ENCODE data around the gene NINJ1.

NINJ1 gene

DNA sequence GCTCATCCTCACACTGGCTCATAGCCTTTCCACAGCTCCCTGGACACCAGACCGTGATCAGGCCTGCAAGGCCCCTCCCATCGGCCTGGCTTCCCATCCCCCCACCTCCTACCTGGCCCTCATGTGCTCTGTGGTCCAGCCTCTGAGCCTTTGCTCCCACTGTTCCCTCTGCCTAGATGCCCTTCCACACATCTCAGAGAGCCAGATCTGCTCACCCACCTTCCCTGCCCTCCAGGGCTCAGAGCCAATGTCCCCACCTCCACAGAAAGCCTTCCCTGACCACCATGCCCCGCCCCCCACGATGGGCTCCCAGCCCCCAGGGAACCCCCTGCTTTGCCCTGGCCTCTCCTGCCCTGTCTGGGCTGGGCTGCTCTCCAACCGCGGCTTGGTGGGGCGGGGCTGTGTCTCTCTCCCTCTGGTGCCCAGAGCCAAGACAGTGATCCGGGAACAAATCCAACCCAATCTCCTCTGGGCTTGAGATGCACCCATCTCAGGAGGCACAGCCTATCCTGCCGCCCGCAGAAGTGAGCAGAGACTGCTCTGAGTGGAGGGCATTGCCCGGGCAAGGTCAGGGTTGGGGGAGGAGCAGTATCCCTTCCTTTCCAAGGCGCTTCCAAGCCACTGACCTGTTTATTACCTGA lies 1.6 kb downstream of the NINJ1 start:
- no peak for DNase-seq

DNA sequence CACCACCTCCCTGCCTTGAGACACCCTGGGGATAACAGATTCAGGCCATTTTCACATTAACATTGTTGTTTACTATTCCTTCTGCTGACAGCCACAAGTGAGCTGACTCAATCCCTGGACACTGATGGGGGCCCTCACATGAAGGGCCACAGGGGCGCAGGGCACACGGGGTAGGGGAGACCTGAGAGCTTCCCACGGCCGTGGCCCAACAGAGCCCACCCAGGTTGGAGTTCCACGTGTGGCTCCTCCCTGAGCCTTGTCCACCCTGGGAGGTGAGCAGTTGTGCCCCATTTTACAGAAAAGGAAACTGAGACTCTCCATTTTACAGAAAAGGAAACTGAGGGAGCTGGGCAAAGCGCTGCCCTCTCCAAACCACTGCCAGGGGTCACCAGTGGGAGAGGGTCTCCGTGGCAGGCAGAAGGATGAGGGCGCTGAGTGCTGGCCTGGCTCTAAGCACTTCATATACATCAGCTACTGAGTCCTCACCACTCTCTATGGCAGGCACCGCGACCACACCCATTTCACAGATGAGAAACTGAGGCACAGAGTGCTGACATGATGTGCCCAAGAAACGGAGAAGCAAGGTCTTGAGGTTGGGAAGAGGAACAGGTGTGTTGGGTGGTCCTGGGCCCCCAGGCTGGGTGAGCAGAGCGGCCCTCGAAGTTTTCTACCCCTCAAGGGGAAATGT lies 2.3 kb downstream of the NINJ1 start:
- no peak for DNase-seq

DNA sequence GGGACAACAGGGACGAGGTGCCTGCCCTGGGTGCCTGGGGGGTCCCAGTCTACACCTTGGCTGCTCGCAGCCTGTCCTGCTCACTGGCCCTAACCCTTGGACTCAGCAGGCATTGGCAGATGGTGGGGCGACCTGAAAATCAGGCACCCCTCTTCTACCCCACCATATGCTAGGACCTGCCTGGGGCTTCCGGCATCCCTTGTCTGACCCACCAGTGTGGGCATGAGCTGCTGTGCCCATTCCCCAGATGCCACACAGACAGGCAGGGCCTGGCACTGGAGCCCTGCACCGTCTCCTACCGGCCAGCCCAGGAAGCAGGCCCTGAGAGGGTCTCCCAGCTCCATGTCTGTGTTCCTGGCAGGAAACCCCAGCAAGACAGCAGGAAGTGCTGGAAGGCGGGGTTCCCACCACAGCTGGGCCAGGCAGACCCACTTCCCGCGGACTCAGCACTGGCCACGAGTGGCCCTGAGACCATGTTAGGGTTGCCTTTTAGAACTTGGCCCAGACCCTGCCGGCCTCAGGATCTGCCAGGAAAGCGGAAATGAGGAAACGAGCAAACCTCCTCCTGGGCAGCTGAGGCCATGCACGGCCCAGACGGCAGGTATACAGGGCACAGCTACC lies 3.1 kb downstream of the NINJ1 start:
- DNase-seq, result no peak

DNA sequence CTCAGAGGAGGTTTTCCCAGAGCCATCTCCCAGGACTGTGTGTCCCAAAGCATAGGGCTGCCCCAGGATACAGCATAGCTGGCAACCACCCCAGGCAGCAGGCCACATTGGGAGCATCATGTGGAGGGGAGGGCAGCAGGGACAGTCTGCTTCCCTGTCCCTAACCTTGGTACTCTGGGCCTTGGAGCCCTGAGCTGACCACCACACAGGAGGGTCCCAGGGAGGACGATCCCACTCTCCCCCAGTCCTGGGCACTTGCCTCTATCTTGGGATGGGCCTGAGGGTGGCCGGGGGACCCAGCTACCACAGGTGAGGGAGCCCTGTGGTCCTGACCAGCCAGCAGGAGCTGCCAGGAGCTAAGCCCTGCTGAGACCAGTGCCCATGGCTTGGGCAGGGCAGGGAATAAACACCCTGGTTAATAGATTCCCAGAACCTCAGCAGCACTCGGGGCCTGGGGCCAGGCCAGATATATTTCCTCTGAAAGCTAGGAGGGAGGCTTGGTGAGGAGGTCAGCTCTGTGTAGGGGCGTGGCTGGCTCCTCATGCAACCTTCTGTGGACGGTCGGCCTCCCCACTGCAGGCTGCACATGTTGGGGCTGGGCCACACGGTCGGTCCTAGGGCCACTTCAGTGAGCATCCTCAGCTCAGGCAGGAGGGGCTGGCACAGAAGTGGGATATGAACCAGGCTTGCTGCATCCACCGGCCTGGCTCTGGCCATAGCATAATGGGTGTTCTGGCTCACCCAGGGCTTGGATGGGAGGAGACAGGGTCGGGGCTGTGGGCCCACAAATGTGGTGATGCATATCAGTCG lies 4.2 kb downstream of the NINJ1 start:
- no peak for DNase-seq

DNA sequence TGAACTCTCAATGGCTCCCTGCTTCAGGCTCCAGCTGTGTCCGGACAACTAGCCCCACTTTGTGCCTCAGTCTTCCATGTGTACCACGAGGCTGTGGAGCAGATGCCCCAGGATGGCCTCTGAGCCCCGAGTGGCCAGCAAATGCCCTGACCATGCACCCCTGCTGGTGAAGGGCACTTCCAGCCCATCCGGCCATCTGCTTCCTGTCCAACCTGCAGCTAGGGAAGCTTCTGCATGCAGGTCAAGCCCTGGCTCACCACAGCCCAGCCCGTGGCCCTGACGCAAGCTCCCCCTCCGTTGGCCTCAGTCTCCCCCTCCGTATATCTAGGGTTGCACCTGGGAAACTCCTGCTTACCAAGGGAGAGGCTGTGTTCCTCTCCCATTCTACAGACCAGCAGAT lies 4.8 kb downstream of the NINJ1 start:
- DNase-seq, result no peak

DNA sequence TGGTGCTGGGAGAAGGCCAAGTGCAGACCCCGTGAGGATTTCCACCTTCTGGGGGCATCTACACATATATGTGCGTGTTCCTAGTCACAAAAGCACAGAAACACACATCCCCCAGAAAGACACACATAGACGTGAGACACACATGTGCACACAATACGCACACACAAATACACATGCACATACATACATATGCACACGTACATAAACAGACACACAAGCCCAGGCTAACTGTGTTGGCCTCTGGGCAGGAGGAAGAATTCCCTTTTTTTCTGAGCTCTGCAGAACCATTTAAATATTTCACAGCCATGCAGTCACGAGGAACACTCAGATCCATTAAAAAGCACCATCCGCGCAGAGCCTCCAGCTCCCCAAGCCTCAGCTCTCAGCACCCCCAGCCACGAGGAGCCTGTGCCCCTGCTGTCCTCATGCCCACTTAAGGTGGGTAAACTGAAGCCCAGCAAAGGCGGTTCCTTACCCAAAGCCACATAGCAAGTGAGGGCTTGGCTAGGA lies 5.3 kb downstream of the NINJ1 start:
- DNase-seq, result no peak

DNA sequence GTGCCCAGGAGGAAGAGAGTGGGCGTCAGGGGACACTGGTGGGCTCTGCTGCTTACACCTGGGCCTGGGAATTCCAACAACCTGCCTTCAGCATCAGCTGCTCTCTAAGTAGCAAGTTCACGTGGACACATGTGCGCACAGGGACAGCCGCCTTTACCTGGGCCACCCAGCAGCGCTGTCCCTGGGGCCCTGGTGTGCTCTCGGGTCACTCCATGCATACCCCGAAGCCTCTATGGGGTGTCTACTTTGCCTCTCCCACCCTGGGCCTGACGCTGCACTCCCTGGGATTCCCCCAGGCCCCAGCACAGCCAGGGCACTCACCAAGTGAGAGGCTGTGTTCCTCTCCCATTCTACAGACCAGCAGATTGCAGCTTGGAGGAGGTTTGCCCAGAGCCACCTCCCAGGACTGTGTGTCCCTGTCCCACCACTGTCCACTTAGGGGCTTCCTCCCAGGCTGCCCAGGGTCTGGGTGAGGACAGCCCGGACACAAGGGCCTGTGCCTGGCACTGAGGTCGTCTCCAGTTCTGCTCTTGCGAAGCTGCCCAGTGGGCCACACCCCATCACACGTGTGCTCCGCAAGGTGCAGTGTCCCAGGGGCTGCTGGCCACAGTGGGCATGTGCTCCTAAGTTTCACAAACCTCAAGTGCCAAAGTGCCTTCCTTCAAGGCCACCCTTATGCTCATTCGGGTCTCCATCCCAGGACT lies 5.9 kb downstream of the NINJ1 start:
- no peak for DNase-seq

DNA sequence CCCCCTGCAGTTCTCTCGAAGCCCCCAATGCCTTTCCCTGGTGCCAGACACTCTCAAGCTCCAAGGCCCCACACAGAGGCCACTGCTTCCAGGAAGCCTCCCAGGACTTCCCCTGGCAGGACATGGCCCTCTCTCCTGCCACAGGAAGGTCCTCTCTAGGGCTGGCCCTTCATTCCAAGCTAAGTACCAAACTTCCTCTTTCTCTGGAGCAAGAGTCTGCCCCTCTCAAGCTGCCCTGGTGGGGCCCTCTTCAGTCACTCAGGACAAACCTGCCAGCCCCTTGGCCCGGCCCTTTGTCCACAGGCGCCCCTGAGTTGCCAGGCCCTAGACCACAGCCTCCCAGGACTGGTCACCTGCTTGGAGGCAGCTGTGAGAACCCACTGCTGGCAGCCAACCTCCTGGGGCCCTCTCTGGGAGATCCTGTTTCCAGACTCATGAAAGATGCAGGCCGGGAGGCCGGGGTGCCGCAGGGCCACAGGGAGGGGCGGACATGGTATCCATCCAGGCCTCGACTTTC lies 6.6 kb downstream of the NINJ1 start:
- no peak for DNase-seq

DNA sequence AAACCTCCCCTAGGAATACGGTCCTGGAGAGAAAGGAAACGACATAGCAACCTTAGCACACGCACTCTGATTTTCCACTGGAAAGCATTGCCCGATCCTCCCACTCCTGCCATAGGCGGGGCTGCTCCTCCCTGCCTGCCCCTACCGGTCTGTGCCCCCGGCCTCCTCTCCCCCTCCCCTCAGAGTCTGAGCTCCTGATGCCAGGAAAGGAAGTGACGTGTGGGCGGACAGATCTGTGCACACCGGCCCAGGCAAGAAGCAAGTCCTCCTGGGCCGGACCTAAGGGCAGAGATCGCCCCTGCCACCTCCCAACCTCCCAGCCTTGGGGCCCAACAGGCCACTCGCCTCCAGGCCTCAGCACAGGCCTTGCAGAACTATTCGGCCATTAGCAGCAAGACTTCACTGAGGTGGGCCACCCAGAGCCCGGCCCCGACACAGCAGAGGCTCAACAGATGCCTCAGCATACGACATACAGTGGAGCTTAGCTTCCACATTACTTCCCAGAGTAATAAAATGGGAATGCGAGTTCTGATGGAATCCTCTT lies 7.2 kb downstream of the NINJ1 start:
- DNase-seq, result peak; percentile 28

DNA sequence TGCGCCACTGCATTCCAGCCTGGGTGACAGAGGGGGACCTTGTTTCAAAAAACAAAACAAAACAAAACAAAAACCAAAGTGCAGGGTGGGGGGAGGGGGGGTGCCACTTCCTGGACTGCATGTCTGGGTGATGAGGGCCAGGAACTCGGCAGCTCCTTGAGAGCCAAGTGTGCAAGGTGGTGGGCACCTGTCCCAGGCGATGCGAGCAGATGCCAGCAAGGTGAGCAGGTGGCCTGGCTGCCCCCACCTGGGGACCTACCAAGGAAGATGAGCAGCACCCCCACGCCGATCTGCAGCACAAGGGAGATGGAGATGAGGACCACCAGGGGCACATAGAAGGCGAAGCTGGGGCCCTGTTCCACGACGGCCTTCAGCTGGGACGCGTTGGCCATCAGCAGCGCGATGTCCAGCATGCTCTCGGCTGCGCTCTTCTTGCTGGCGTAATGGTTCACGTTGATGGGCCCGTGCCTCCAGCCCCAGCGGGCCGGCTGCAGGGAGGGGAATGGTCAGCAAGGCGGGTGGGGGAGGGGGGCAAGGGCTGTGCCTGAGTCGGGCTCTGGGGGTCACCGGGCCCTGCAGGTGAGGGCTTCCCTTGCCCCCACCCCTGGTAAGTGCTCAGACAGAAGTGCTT lies 7.8 kb downstream of the NINJ1 start:
- peak; percentile 56 for DNase-seq

DNA sequence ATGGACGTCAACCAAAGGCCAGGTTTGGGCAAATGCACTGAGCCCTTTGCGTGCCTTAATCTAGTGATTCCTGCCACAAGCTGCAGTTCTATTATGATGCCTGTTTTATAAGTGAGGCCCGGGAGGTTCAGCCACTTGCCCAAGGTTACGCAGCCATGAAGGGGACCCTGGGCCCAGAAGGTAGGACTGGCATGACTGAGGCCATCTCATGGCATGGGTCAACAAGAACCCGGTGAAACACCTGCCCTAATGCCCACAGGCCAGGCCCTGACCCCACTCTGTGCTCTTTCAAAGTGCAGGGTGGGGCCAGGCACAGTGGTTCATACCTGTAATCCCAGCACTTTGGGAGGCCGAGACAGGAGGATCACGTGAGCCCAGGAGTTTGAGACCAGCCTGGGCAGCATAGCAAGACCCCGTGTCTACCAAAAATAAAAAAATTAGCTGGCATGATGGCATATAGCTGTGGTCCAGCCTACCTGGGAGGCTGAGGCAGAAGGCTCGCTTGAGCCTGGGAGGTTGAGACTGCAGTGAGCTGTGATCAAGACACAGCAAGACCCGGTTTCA lies 8.6 kb downstream of the NINJ1 start:
- no peak for DNase-seq

DNA sequence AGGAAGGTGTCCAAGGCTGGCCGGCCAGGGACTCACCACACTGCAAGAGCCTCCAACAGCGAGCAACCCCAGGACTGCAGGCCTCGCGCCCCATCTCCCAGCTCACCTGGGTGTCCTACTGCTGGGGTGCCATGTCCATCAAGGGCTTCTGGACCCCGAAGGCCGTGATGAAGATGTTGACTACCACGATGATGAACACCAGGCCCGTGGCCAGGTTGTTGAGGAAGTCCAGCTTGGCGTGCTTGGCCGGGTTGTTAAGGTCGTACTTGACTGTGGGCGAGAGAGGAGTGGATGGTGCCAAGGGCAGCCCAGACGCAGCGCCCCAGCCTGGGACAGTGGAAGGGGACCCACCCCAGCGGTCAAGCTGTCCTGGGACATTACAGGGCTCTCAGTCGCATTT lies 9.3 kb downstream of the NINJ1 start:
- DNase-seq, result no peak

DNA sequence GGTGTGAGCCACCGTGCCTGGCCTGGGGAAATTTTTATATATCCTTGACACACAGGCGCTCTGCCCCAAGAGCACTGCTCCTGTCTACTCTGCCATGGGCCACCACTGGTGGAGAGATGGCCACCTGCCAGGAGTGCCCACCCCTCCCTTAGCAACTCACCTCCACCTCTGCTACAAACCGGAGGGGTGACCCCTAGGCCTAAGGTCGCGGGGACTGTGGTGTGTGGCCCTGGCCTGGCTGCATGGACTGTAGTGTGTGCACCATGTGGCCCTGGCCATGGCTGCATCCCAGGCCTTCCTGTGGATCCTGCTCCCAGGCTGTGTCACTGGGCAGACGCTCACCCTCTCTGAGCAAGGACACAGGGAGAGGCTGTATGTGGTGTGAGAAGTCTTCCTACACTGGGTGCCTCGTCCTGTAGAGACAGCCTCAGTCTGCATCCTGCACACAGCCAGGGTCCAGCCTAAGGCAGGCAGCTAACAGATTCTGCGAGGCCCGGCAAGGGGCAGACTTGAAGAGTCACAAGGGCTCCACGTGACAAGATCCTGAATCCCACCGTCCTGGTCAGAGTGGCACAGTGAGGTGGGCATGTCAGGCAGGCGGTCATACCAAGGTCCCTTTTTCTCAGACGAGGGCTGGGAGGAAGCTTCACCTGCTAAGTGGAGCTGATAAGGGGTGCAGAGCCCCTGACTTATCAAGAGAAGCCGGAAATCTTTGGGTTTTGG lies 10.3 kb downstream of the NINJ1 start:
- no peak for DNase-seq

DNA sequence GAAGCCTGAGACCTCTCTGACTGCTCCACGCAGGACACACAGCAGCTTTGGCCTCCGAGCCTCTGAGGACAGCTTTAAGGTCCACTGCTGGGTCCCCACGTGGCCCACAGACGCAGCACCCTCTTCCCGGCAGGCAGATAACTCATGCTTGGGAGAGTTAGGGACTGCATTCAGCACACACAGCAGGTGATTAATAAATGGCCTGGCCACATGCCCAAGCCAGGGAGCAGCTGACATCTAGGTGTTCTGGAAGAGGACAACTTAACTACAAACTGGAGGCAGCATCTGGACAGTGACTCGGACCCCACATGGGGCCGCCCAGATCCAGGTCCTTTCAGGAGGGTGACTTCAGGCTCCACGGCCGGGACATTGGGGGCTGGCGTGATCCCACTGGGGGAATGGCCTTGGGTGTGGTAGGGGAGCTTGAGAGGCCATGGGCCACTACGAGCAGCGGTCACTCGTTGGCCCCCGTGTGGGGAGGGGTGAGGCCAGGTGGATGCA lies 11.3 kb downstream of the NINJ1 start:
- DNase-seq, result no peak

DNA sequence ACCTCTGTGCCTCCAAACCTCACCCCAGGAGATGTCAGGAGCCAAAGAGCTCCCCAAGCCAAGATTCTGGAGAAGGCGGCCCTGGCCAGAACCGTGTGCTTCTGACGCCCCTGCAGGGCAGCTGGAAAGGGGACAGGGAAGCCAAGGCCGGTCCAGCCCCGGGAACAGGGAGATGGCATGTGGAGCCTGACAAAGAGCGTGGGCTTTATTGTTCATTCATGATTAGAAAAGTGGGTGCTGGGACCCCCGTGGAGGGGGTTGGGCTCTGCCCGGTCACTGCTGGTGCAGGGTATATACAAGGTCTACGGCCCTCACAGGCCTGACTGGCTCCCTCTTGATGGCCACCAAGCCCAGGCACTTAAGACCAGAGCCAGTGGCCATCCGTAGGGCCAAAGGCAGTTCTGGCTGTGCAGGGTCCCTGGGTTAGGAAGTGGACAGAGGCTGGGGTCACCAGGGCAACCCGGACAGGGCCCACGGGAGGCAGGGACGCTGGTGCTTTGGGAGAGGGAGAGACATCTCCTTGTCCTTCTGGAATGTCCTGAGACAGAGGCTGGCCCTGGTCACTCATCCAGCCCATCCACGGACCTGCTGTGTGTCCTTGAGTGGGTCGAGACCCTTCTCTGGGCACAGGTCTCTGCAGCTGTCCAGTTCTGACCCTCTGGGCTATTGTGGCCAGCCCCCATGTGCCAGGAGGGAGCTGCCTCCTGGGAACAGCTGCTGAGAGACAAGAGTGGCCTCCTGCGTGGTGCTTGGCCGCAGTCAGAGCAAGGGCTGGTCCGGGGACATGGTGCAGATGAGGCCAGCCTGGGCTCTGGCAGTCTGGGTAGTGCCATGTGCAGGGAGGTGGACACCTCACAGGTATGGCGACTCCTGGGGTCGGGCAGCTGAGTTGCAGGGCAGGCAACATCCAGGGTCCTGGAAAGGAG lies 12.5 kb downstream of the NINJ1 start:
- DNase-seq, result no peak

DNA sequence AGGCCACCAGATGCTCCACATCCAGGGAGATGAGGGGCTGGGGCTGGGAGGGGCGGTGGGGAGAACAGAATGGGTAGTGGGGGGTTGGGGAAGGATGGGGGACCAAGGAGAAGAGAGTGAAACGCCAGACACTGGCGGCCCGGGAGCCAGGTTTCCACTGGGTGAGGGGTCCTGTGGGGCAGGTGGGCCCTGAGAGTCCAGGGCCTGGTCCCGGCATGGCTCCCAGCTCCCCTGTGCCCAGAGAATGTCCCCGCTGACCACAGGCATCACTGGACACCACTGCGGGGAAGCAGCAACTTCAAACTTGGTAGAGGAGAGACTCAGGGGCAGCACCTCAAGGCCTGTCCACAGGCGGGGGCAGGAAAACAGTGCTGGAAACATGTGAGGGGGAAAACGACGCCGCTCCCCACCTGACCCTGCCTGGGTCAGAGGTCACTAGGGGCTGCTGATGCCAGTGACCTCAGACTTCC lies 13.2 kb downstream of the NINJ1 start:
- DNase-seq, result no peak

DNA sequence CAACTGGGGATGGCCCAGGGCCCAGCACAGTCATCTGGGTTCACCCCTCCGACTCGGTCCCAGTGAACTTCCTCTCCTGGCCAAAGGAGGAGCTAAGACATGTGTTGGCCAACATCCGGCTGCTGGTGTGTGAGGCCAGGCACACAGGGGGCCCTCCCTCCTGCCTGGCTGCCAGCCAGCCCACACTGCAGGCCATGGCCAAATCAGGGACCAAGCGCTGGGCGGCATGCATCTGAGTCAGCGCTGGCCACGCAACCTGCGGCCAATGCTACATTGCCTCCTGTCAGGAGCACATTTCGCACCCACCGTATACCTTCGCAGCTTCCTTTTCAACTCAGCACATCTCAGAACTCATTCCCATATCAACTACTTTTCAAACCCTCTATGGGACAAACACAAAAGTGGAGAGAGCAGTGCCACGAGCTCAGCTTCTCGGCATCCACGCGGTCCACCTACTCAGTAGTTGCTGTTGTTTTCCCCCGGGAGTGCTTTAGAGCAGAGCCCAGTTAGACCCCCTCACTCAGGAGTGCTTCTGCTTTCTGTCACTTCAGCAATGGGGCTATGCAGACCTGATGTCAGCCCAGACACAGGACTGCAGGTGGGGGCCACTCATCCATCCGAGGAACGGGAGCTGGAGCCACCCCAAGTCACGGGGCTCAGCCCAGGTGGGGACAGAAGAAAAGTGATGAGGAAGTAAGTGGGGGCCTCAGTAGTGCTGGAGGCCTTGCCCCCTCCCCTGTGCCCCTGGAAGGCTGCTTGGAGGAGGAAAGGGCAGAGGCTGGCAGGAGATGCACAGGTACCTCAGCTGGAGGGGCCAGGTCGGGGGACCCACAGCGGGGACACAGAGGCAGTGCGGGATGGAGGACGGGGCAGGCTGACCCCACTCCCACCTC lies 13.9 kb downstream of the NINJ1 start:
- DNase-seq, result peak; percentile 44

DNA sequence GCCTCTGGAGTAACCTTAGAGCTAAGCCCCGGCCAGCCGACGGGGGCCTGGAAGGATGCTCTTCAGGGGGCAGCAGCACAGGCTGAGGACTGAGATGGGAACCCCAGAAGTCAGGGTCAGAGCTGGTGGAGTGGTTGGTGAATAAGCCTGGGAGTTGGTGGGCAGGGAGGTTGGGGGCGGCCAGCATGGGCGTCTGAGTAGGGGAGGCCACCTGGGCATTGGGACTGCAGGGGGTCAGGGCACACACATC lies 14.4 kb downstream of the NINJ1 start:
- DNase-seq, result no peak
